Kidney epithelial cell (primary cell): Measurements from ENCODE around the gene CLIC1. TPM values are rescaled to one million over a fixed set of nuclear protein-coding genes. Genes with fewer than 3 reads are reported as not detected.

ENCODE experiments used
- DNase-seq: peaks from one replicate; pipeline ENCODE4 v3.0.0-alpha.2; 2010; ENCODE audit warnings: low read depth
- H3K27me3 ChIP-seq: 2 replicates; pipeline ENCODE4 v1.6.0; 2011; ENCODE audit warnings: low read length; ENCODE audit not compliant: control insufficient read depth, insufficient read depth
- H3K36me3 ChIP-seq: 2 replicates; pipeline ENCODE4 v1.5.1; 2011; ENCODE audit warnings: low read length; ENCODE audit not compliant: control insufficient read depth, insufficient read depth
- H3K4me3 ChIP-seq: 2 replicates; pipeline ENCODE4 v1.5.1; 2011; ENCODE audit warnings: low read depth, mild to moderate bottlenecking, control low read depth, low read length
- CTCF ChIP-seq: IDR thresholded peaks from 2 replicates; pipeline ENCODE4 v1.5.1; 2011; ENCODE audit warnings: mild to moderate bottlenecking, moderate library complexity, low read length, control low read depth, inconsistent platforms; ENCODE audit not compliant: insufficient read depth, poor library complexity, severe bottlenecking
- total RNA-seq: library from RNA; depleted of rRNA; stranded (reverse); fragments of >200 nt; gene quantifications from 2 replicates; pipeline ENCODE4 v1.2.3, GENCODE V29; 2015

CLIC1 gene
- total RNA-seq, 1 donor from 2014 or later: 494 TPM

DNA sequence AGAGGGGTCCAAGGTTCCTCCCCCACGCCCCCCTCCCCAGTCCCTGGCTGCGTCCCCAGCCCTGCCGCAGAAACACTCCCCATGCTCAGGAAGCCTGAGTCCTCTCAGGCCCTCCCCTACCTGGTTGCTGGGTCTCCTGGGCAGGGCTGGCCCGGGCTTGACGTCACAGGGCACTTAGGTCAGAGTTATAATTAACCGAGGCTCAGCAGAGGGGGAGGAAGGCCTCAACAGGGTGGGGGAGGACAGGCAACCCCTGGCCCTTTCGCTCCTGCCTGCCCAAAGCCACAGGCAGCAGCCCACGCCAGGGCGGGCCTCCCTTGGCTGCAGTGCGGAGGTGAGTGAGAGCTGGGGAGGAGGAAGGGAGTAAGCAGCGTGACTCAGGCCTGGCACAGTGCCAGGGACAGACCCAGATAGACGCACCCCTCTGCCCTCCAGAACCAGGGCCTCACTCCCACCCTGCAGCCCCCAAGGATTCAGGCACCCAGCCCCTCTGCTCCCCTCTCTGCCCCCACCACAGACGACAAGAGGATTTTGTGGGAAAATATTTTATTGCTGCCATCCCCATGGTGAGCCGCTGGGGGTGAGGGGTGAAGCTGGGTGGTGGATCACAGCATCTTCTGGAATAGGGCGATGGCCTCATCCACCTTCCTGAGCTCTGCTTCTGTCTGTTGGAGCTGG lies 40.8 kb upstream of the CLIC1 start, which contains the start of gene VWA7:
VWA7 (minus strand) TSS at position 340 of the 678 bp plus-strand sequence. CDS start 549 bp downstream, outside the sequence.
- no peaks in the 10 kb centered on the region for H3K27me3 ChIP-seq
- no peak for TF ChIP-seq CTCF
- peaks cover 6% of the 10 kb centered on the region for H3K36me3 ChIP-seq
- H3K4me3 ChIP-seq: peak within 1 kb of the TSS; percentile 8
- DNase-seq: peak; percentile 82

DNA sequence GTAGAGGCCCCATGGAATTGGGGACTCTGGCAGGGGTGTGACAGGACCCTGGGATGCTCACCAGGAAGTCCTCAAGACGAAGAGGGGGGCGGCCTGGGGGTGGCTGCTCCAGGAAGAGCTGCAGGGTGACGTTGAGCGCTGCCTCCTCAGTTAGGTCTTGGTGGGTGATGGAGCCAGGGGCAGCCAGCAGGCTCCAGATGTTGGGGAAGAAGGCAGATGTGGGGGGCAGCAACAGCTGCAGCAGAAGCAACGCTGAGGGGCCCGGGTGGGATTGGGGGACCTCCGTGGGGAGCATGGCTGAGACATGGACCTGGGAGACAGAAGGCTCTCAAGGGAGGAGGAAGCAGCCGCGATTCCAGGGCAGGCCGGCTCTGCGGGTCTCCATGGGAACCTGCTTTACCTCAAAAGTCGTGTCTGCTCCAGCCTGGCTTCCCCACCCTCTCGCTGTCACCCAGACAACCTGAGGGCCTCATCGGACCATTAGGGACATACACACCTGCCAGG lies 40.2 kb upstream of the CLIC1 start:
- H3K36me3 ChIP-seq: peaks cover 2% of the 10 kb centered on the region
- no peaks in the 10 kb centered on the region for H3K27me3 ChIP-seq
- TF ChIP-seq CTCF: no peak
- DNase-seq: no peak
- peak overlapping the region; percentile 8 for H3K4me3 ChIP-seq

GRCh38 chr6:31775633-31776484 lies 39.5 kb upstream of the CLIC1 start:
- no peak for DNase-seq
- Histone ChIP-seq H3K4me3 (no peak overlapping the region), H3K36me3 (peaks cover 2% of the 10 kb centered on the region), H3K27me3 (no peaks in the 10 kb centered on the region)
- no peak for TF ChIP-seq CTCF

GRCh38 chr6:31775184-31775583 lies 38.9 kb upstream of the CLIC1 start:
- DNase-seq: no peak
- TF ChIP-seq CTCF: no peak

GRCh38 chr6:31771992-31772358 lies 35.6 kb upstream of the CLIC1 start:
- no peak for TF ChIP-seq CTCF
- Histone ChIP-seq H3K4me3 (no peak overlapping the region), H3K27me3 (no peaks in the 10 kb centered on the region), H3K36me3 (no peaks in the 10 kb centered on the region)
- no peak for DNase-seq

More at GRCh38 chr6:31775184-31775583, 38.9 kb upstream of the CLIC1 start:
- H3K4me3 ChIP-seq: no peak overlapping the region
- H3K27me3 ChIP-seq: no peaks in the 10 kb centered on the region
- H3K36me3 ChIP-seq: peaks cover 2% of the 10 kb centered on the region
